ENCODE measurements around the gene CCDC88B.

Gene CCDC88B

GRCh38 chr11:64364911-64365310, 24.9 kb downstream of the CCDC88B start:
- no peak for DNase-seq

- no peak for DNase-seq
Observed at GRCh38 chr11:64366751-64367150, 26.7 kb downstream of the CCDC88B start.

- no peak for DNase-seq
Observed at GRCh38 chr11:64367931-64368672, 28.1 kb downstream of the CCDC88B start.

GRCh38 chr11:64368673-64369074, 28.7 kb downstream of the CCDC88B start:
- no peak for DNase-seq

GRCh38 chr11:64369440-64370421, 29.7 kb downstream of the CCDC88B start:
- DNase-seq = no peak

GRCh38 chr11:64371201-64371600, 31.2 kb downstream of the CCDC88B start:
- no peak for DNase-seq

- no peak for DNase-seq
Observed at GRCh38 chr11:64372021-64372420, 32.0 kb downstream of the CCDC88B start.

- DNase-seq = no peak
Observed at GRCh38 chr11:64372802-64373597, 33.0 kb downstream of the CCDC88B start.

GRCh38 chr11:64373598-64373974, 33.6 kb downstream of the CCDC88B start:
- no peak for DNase-seq

GRCh38 chr11:64376071-64376470, 36.1 kb downstream of the CCDC88B start:
- DNase-seq = no peak

GRCh38 chr11:64378335-64378880, 38.4 kb downstream of the CCDC88B start:
- DNase-seq = no peak

- no peak for DNase-seq
Observed at GRCh38 chr11:64379160-64379559, 39.2 kb downstream of the CCDC88B start.

- DNase-seq = no peak
Observed at GRCh38 chr11:64379817-64380709, 40.1 kb downstream of the CCDC88B start.

GRCh38 chr11:64381350-64381749, 41.3 kb downstream of the CCDC88B start:
- DNase-seq = no peak

- DNase-seq = no peak
Observed at GRCh38 chr11:64382047-64382446, 42.0 kb downstream of the CCDC88B start.

GRCh38 chr11:64382586-64382985, 42.6 kb downstream of the CCDC88B start:
- no peak for DNase-seq

GRCh38 chr11:64383580-64383979, 43.6 kb downstream of the CCDC88B start:
- DNase-seq = no peak

- no peak for DNase-seq
Observed at GRCh38 chr11:64384028-64384737, 44.2 kb downstream of the CCDC88B start.

GRCh38 chr11:64384981-64385944, 45.3 kb downstream of the CCDC88B start:
- no peak for DNase-seq
